Uterus (tissue), 4 donors: ENCODE measurements around the gene ZNF724. TPM values are rescaled to one million over a fixed set of nuclear protein-coding genes. Genes with fewer than 3 reads are reported as not detected.

Experiments
- DNase-seq, 2 donors: peaks; one replicate each; pipeline ENCODE4 v3.0.0-alpha.2; 2019 to 2020
- H3K27ac ChIP-seq, 2 donors: fragments of 200-600 bp; sonication (generic); 1 replicate in 1 of 2; 2 replicates in 1 of 2; pipeline ENCODE4 v1.5.1; 2016 to 2018
- H3K27me3 ChIP-seq, 2 donors: fragments of 200-600 bp; sonication (generic); one replicate each; pipeline ENCODE4 v1.5.1; 2018 to 2019; ENCODE audit warnings: control low read depth in 1 of 2
- H3K36me3 ChIP-seq, 2 donors: fragments of 200-600 bp; sonication (generic); one replicate each; pipeline ENCODE4 v1.5.1; 2019; ENCODE audit warnings: control low read depth in 1 of 2
- H3K4me1 ChIP-seq, 2 donors: fragments of 200-600 bp; sonication (generic); one replicate each; pipeline ENCODE4 v1.5.1; 2018 to 2019; ENCODE audit warnings: control low read depth in 1 of 2
- H3K4me3 ChIP-seq, 2 donors: fragments of 200-600 bp; sonication (generic); 1 replicate in 1 of 2; 2 replicates in 1 of 2; pipeline ENCODE4 v1.5.1; 2018 to 2019; ENCODE audit warnings: mild to moderate bottlenecking in 1 of 2
- H3K9me3 ChIP-seq, 2 donors: fragments of 200-600 bp; sonication (generic); one replicate each; pipeline ENCODE4 v1.5.1; 2019; ENCODE audit warnings: control low read depth in 1 of 2
- CTCF ChIP-seq, 4 experiments: fragments of 200-600 bp in 2 of 4; fragments of 450-650 bp in 2 of 4; sonication (generic) in 2 of 4; IDR thresholded peaks; one replicate each; pipeline ENCODE4 v1.5.1; 2016 to 2019; ENCODE audit warnings: antibody characterized with exemption in 4 of 4, mild to moderate bottlenecking in 2 of 4, moderate library complexity in 1 of 4
- POLR2A ChIP-seq, 2 donors: fragments of 450-650 bp; IDR thresholded peaks; one replicate each; pipeline ENCODE4 v1.6.1; 2016; ENCODE audit warnings: antibody characterized with exemption in 2 of 2, mild to moderate bottlenecking in 1 of 2, moderate library complexity in 1 of 2
- intact Hi-C: fragments of 100-400 bp; cut with DNase I; formaldehyde crosslinking; loops from one replicate; pipeline ENCODE4 v1.15.1; 2023; ENCODE audit warnings: low total_unique reads
- total RNA-seq, 4 donors: library from RNA; depleted of rRNA in 3 of 4; stranded (reverse); fragments of >200 nt in 3 of 4; gene quantifications; one replicate each; pipeline versions ENCODE4 v1.1.0 to v1.2.4, GENCODE V29; 2014 to 2023
- donor health status: DM: yes; HTN: yes; CAD: no.

The ZNF724 gene
- total RNA-seq, 4 donors from 2014 or later = 0.26 to 17.5 (median 1.5) TPM; not detected in 1

GRCh38 chr19:23273022-23273589 lies 22.9 kb upstream of the ZNF724 start:
- no peak for DNase-seq
- Histone ChIP-seq H3K36me3 (no peaks in the 10 kb centered on the region), H3K27ac (peak overlapping the region; percentile 86 to 89), H3K4me3 (peak overlapping the region; percentile 61 to 98), H3K4me1 (no peaks in the 10 kb centered on the region), H3K27me3 (no peaks in the 10 kb centered on the region), H3K9me3 (no peaks in the 10 kb centered on the region)
- intact Hi-C loops = no loop called here
- TF ChIP-seq POLR2A (IDR thresholded peaks at IDR 0.05) (no peak), CTCF (IDR thresholded peaks at IDR 0.05) (no peak)

GRCh38 chr19:23263870-23264590 lies 13.8 kb upstream of the ZNF724 start:
- H3K9me3 ChIP-seq = no peaks in the 10 kb centered on the region
- H3K27me3 ChIP-seq = no peaks in the 10 kb centered on the region
- no peak overlapping the region for H3K4me3 ChIP-seq
- no peaks in the 10 kb centered on the region for H3K36me3 ChIP-seq
- TF ChIP-seq POLR2A (IDR thresholded peaks at IDR 0.05) (no peak), CTCF (IDR thresholded peaks at IDR 0.05) (no peak)
- H3K4me1 ChIP-seq = no peaks in the 10 kb centered on the region
- H3K27ac ChIP-seq = no peak overlapping the region
- no peak for DNase-seq
- intact Hi-C loops = no loop called here

GRCh38 chr19:23263396-23263795 lies 13.2 kb upstream of the ZNF724 start:
- intact Hi-C loops = no loop called here
- no peak for DNase-seq
- Histone ChIP-seq H3K9me3 (no peaks in the 10 kb centered on the region), H3K36me3 (no peaks in the 10 kb centered on the region), H3K4me3 (no peak overlapping the region), H3K27me3 (no peaks in the 10 kb centered on the region), H3K4me1 (no peaks in the 10 kb centered on the region), H3K27ac (no peak overlapping the region)
- TF ChIP-seq CTCF (IDR thresholded peaks at IDR 0.05) = no peak
- no peak for TF ChIP-seq POLR2A (IDR thresholded peaks at IDR 0.05)

- Histone ChIP-seq H3K27me3 (no peaks in the 10 kb centered on the region), H3K4me1 (no peaks in the 10 kb centered on the region), H3K4me3 (no peak overlapping the region), H3K27ac (no peak overlapping the region), H3K9me3 (no peaks in the 10 kb centered on the region), H3K36me3 (no peaks in the 10 kb centered on the region)
- intact Hi-C loops = no loop called here
- DNase-seq = no peak
- no peak for TF ChIP-seq CTCF (IDR thresholded peaks at IDR 0.05)
- TF ChIP-seq POLR2A (IDR thresholded peaks at IDR 0.05) = no peak
These were observed 12.7 kb upstream of the ZNF724 start for GRCh38 chr19:23262920-23263319.

DNA sequence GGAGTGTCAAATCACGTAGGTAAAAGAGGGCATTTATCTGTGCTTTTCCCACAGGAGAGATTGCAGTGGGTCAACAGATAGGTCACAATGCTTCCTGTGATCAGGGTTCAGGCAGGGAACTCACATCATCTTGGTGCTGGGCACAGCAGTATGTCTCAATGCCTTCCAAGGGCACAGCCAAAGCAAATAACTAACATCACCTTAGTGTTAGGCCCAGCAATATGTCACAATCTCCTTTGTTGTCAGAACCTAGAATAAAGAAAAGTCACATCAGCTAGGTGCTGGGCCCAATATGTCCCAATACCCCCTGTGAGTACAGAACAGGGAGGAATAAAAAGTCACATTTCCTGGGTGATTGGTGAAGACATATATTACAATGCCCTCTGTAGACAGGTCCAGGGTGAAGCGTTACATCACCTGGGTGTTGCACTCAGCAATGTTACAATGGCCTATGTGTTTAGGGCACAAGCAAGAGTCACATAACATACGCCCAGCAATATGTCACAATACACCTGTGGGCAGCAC lies 11.4 kb upstream of the ZNF724 start:
- intact Hi-C loops = no loop called here
- no peaks in the 10 kb centered on the region for H3K27me3 ChIP-seq
- no peak for DNase-seq
- no peak overlapping the region for H3K27ac ChIP-seq
- H3K4me1 ChIP-seq = no peaks in the 10 kb centered on the region
- H3K9me3 ChIP-seq = no peaks in the 10 kb centered on the region
- no peaks in the 10 kb centered on the region for H3K36me3 ChIP-seq
- TF ChIP-seq POLR2A (IDR thresholded peaks at IDR 0.05) (no peak), CTCF (IDR thresholded peaks at IDR 0.05) (no peak)
- no peak overlapping the region for H3K4me3 ChIP-seq
